Natural killer cell (primary cell): ENCODE data around the gene ENO4. TPM values are rescaled to one million over a fixed set of nuclear protein-coding genes. Genes with fewer than 3 reads are reported as not detected.

Experiments used
- ATAC-seq, 3 donors: fragments of 150-1000 bp in 2 of 3; fragments of 200-7000 bp in 1 of 3; cut with Tn5 transposase; 1 replicate in 1 of 3; 2 replicates in 2 of 3; pipeline ENCODE4 v1.10.0; 2021; ENCODE audit warnings: mild to moderate bottlenecking in 2 of 3, moderate library complexity in 2 of 3
- DNase-seq, 2 donors: peaks; one replicate each; pipeline versions ENCODE4 v3.0.0 to v3.0.0-alpha.2; 2013 to 2021; ENCODE audit warnings: mixed read lengths in 1 of 2
- H3K27ac ChIP-seq: one replicate; pipeline ENCODE4 v1.5.1; 2013; ENCODE audit warnings: mild to moderate bottlenecking, low read length
- H3K27me3 ChIP-seq: one replicate; pipeline ENCODE4 v1.6.1; 2013; ENCODE audit warnings: low read length; ENCODE audit not compliant: control insufficient read depth, insufficient read depth
- H3K36me3 ChIP-seq: one replicate; pipeline ENCODE4 v1.6.1; 2013; ENCODE audit warnings: low read length; ENCODE audit not compliant: control insufficient read depth, insufficient read depth
- H3K4me1 ChIP-seq: one replicate; pipeline ENCODE4 v1.6.1; 2013; ENCODE audit warnings: low read length; ENCODE audit not compliant: control insufficient read depth, insufficient read depth
- H3K4me3 ChIP-seq: one replicate; pipeline ENCODE4 v1.5.1; 2013; ENCODE audit warnings: low read length
- H3K9me3 ChIP-seq: one replicate; pipeline ENCODE4 v1.6.1; 2013; ENCODE audit warnings: low read length; ENCODE audit not compliant: control insufficient read depth, insufficient read depth
- H3K27ac Mint-ChIP-seq, 2 donors: one replicate each; pipeline ENCODE4 v1.8.0; 2022; ENCODE audit warnings: mild to moderate bottlenecking in 2 of 2, mixed read lengths in 2 of 2, moderate library complexity in 1 of 2
- H3K27me3 Mint-ChIP-seq, 2 donors: one replicate each; pipeline ENCODE4 v1.8.0; 2022; ENCODE audit warnings: low read depth in 2 of 2, mixed read lengths in 2 of 2
- H3K36me3 Mint-ChIP-seq: one replicate; pipeline ENCODE4 v1.8.0; 2022; ENCODE audit warnings: mixed read lengths
- H3K4me1 Mint-ChIP-seq, 2 donors: one replicate each; pipeline ENCODE4 v1.8.0; 2022; ENCODE audit warnings: mixed read lengths in 2 of 2
- H3K4me3 Mint-ChIP-seq: one replicate; pipeline ENCODE4 v1.8.0; 2022; ENCODE audit warnings: mild to moderate bottlenecking, moderate library complexity, mixed read lengths
- H3K9me3 Mint-ChIP-seq, 2 donors: one replicate each; pipeline ENCODE4 v1.8.0; 2022; ENCODE audit warnings: mixed read lengths in 2 of 2
- WGBS: methylation state at CpG from one replicate; pipeline ENCODE4 v1.1.7; 2013; ENCODE audit warnings: missing lambda C conversion rate; ENCODE audit not compliant: insufficient coverage; 5-methylcytosine and 5-hydroxymethylcytosine counted together
- intact Hi-C: fragments of 100-400 bp; cut with micrococcal nuclease; formaldehyde crosslinking; loops from one replicate; pipeline ENCODE4 v1.14.2; 2022
- total RNA-seq, 4 donors: library from RNA; stranded (reverse); fragments of 120-200 nt in 1 of 4; gene quantifications; one replicate each; pipeline versions ENCODE4 v1.2.3 to v1.2.4, GENCODE V29; 2013 to 2022
- TF ChIP-seq, protein P1 (sequence below): fragments of 200-600 bp; IDR thresholded peaks from one replicate; pipeline ENCODE4 v1.8.0; 2022; ENCODE audit warnings: antibody characterized with exemption

ENO4 gene
- total RNA-seq, 3 donors from 2014 or later (not counting 1 experiment from before 2014, with no cell fraction given), result not detected

DNA sequence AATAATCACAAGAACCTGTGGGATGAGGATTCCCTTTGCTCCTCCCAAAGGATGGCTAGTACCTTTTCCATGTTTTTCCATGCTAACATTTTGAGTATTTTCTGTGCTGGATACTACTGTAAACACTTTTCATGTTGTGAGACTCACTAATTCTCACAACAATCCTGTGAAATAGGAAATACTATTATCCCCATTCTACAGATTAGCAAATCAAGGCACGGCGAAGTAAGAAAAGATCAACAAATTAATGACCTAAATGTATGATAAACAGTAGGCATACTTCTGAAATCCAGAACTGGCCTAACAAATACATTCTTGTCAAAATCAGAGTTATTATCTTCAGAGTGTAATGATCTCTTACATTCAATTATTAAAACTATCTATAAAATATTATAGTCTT is 69.3 kb downstream of the ENO4 start:
- no peaks in the 10 kb centered on the region for H3K4me1 Mint-ChIP-seq
- WGBS, result no CpG with 5 or more reads among the region's 2 CpGs
- no peak overlapping the region for H3K27ac Mint-ChIP-seq
- H3K36me3 ChIP-seq, result no peaks in the 10 kb centered on the region
- no peaks in the 10 kb centered on the region for H3K9me3 ChIP-seq
- H3K9me3 Mint-ChIP-seq, result peaks cover 0 to 2% of the 10 kb centered on the region in 2 donors
- peaks cover 0 to 3% of the 10 kb centered on the region in 2 donors for H3K27me3 Mint-ChIP-seq
- intact Hi-C loops, result no loop called here
- no peak for DNase-seq
- H3K27ac ChIP-seq, result no peak overlapping the region
- H3K27me3 ChIP-seq, result no peaks in the 10 kb centered on the region
- H3K4me3 Mint-ChIP-seq, result no peak overlapping the region
- TF ChIP-seq, protein P1, sequence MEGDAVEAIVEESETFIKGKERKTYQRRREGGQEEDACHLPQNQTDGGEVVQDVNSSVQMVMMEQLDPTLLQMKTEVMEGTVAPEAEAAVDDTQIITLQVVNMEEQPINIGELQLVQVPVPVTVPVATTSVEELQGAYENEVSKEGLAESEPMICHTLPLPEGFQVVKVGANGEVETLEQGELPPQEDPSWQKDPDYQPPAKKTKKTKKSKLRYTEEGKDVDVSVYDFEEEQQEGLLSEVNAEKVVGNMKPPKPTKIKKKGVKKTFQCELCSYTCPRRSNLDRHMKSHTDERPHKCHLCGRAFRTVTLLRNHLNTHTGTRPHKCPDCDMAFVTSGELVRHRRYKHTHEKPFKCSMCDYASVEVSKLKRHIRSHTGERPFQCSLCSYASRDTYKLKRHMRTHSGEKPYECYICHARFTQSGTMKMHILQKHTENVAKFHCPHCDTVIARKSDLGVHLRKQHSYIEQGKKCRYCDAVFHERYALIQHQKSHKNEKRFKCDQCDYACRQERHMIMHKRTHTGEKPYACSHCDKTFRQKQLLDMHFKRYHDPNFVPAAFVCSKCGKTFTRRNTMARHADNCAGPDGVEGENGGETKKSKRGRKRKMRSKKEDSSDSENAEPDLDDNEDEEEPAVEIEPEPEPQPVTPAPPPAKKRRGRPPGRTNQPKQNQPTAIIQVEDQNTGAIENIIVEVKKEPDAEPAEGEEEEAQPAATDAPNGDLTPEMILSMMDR, result no peak
- no peak for ATAC-seq
- no peaks in the 10 kb centered on the region for H3K4me1 ChIP-seq
- H3K4me3 ChIP-seq, result no peak overlapping the region
- H3K36me3 Mint-ChIP-seq, result no peaks in the 10 kb centered on the region

DNA sequence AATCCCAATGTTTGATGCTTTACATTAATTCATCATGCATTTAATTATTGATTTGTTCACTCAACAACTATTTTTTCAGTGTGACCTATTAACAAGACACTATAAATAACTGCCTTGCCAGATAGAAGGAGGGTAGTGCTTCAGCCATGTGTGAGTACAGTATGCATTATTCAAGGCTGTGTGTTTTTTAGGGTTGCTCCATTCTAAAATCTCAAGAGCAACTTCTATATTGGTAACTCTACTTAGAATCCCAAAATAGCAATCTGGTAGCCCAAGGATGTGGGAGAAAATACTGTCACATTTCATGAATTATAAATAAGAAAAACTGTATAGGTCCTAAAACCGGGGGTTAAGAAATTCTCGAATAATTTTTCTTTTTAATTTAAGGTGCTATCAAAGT is 69.9 kb downstream of the ENO4 start:
- no peak for ATAC-seq
- peaks cover 0 to 3% of the 10 kb centered on the region in 2 donors for H3K27me3 Mint-ChIP-seq
- Histone ChIP-seq H3K4me1 (no peaks in the 10 kb centered on the region), H3K9me3 (no peaks in the 10 kb centered on the region), H3K27ac (no peak overlapping the region), H3K27me3 (no peaks in the 10 kb centered on the region), H3K4me3 (no peak overlapping the region), H3K36me3 (no peaks in the 10 kb centered on the region)
- peaks cover 2% of the 10 kb centered on the region in 2 donors for H3K9me3 Mint-ChIP-seq
- intact Hi-C loops, result no loop called here
- no peak overlapping the region for H3K4me3 Mint-ChIP-seq
- TF ChIP-seq, protein P1, result no peak
- no peak for DNase-seq
- no CpG with 5 or more reads among the region's 2 CpGs for WGBS
- H3K36me3 Mint-ChIP-seq, result no peaks in the 10 kb centered on the region
- no peaks in the 10 kb centered on the region for H3K4me1 Mint-ChIP-seq
- no peak overlapping the region for H3K27ac Mint-ChIP-seq

DNA sequence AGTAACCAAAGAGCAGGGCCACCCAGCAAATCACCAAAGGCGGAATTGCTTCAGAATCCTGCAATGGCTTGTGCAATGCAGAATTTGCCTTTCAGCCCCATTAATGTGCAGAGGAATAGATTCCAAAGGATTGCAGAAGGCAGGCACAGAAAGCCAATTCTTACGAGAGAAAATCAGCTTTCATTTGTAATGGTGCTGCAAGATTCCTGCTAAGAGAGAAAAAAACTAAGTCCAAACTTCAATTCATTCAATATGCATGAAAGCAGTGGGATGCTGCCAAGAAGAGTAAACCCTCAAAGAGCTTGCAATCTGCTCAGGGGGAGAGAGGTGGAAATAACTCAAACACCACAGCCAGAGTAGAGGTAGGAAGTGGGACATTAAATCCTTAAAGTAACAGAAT is 70.4 kb downstream of the ENO4 start:
- Mint-ChIP-seq H3K27ac (no peak overlapping the region), H3K4me3 (no peak overlapping the region), H3K9me3 (peaks cover 2% of the 10 kb centered on the region in 2 donors), H3K4me1 (no peaks in the 10 kb centered on the region), H3K27me3 (peaks cover 0 to 3% of the 10 kb centered on the region in 2 donors), H3K36me3 (no peaks in the 10 kb centered on the region)
- TF ChIP-seq, protein P1, result no peak
- Histone ChIP-seq H3K36me3 (no peaks in the 10 kb centered on the region), H3K4me3 (no peak overlapping the region), H3K27me3 (no peaks in the 10 kb centered on the region), H3K27ac (no peak overlapping the region), H3K9me3 (no peaks in the 10 kb centered on the region), H3K4me1 (no peaks in the 10 kb centered on the region)
- intact Hi-C loops, result no loop called here
- WGBS, result 90% methylated on average over 1 of the region's 2 CpGs
- ATAC-seq (no peak), DNase-seq (no peak)

DNA sequence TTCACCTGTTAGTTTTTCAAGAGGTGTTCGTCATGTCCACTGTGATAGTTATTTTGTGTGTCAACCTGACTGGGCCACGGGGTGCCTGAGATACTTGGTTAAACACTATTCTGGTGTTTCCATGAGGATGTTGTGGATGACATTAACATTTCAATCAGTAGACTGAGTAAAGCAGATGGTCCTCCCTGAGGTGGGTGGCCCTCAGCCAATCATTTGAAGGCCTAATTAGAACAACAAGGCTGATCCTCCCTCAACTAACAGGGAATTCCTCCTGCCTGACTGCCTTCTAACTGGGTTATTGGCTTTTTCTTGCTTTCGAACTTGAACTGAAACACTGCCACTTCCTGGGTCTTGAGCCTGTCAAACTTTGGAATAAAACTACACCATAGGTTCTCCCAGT is 75.8 kb downstream of the ENO4 start:
- H3K4me3 ChIP-seq, result no peak overlapping the region
- Mint-ChIP-seq H3K27me3 (no peaks in the 10 kb centered on the region), H3K36me3 (no peaks in the 10 kb centered on the region), H3K4me1 (no peaks in the 10 kb centered on the region), H3K9me3 (peaks cover 0 to 3% of the 10 kb centered on the region in 2 donors), H3K4me3 (no peak overlapping the region), H3K27ac (no peak overlapping the region)
- H3K36me3 ChIP-seq, result no peaks in the 10 kb centered on the region
- DNase-seq (no peak), ATAC-seq (no peak)
- H3K27me3 ChIP-seq, result no peaks in the 10 kb centered on the region
- TF ChIP-seq, protein P1, result no peak
- intact Hi-C loops, result no loop called here
- H3K4me1 ChIP-seq, result no peaks in the 10 kb centered on the region
- 87% methylated on average over 3 of the region's 3 CpGs for WGBS
- no peak overlapping the region for H3K27ac ChIP-seq
- H3K9me3 ChIP-seq, result no peaks in the 10 kb centered on the region
